ENCODE measurements around the gene NANOG.
"Not testable (repeated sequence)": the region's sequence is repeated elsewhere in the genome, so short reads cannot be mapped to it uniquely, and the experiment has no call there.

- not testable (repeated sequence) for TF ChIP-seq POLR2A (IDR thresholded peaks at IDR 0.05); CTCF (IDR thresholded peaks at IDR 0.05); EP300 (IDR thresholded peaks at IDR 0.05; ENCODE audit: low read depth); POLR2AphosphoS5 (IDR thresholded peaks at IDR 0.05)
These were observed 58.9 kb downstream of the NANOG start for GRCh38 chr12:7848098-7848422.
